ENCODE results near the gene ZFP62. TPM values are rescaled to one million over a fixed set of nuclear protein-coding genes. Genes with fewer than 3 reads are reported as not detected.

The ZFP62 gene
- total and polyA plus RNA-seq, 9 donors: 22.7 to 47.8 (median 33.8) TPM

GRCh38 chr5:180874804-180875582 lies 13.9 kb upstream of the ZFP62 start:
- no peak for DNase-seq
- intact Hi-C loops (cut with DNase I): no loop called here
- Histone ChIP-seq H3K27me3 (no peaks in the 10 kb centered on the region), H3K27ac (no peak overlapping the region), H3K9me3 (no peaks in the 10 kb centered on the region), H3K36me3 (no peaks in the 10 kb centered on the region), H3K4me1 (ENCODE audit: insufficient read depth) (no peaks in the 10 kb centered on the region), H3K4me3 (no peak overlapping the region)
- 67 to 73% (median 71%) methylated on average over 12 of the region's 12 CpGs for WGBS, 3 donors
- TF ChIP-seq EP300 (IDR thresholded peaks at IDR 0.05): no peak
- TF ChIP-seq CTCF (IDR thresholded peaks at IDR 0.05): no peak
- TF ChIP-seq POLR2A (IDR thresholded peaks at IDR 0.05): no peak

- intact Hi-C loops (cut with DNase I): no loop called here
- TF ChIP-seq CTCF (IDR thresholded peaks at IDR 0.05) (no peak), POLR2A (IDR thresholded peaks at IDR 0.05) (no peak), EP300 (IDR thresholded peaks at IDR 0.05) (no peak)
- no peak overlapping the region for H3K4me3 ChIP-seq
- no peak overlapping the region for H3K27ac ChIP-seq
- H3K4me1 ChIP-seq (ENCODE audit: insufficient read depth): no peaks in the 10 kb centered on the region
- no peak for DNase-seq
- WGBS, 3 donors: 71 to 76% (median 73%) methylated on average over 13 of the region's 13 CpGs
- no peaks in the 10 kb centered on the region for H3K27me3 ChIP-seq
- H3K36me3 ChIP-seq: no peaks in the 10 kb centered on the region
- H3K9me3 ChIP-seq: no peaks in the 10 kb centered on the region
Observed at GRCh38 chr5:180873615-180874520, 12.8 kb upstream of the ZFP62 start.

GRCh38 chr5:180872419-180872818 lies 11.3 kb upstream of the ZFP62 start:
- no peaks in the 10 kb centered on the region for H3K27me3 ChIP-seq
- H3K4me3 ChIP-seq: no peak overlapping the region
- intact Hi-C loops (cut with DNase I): no loop called here
- no peaks in the 10 kb centered on the region for H3K4me1 ChIP-seq (ENCODE audit: insufficient read depth)
- H3K36me3 ChIP-seq: no peaks in the 10 kb centered on the region
- no peak overlapping the region for H3K27ac ChIP-seq
- no peak for DNase-seq
- TF ChIP-seq EP300 (IDR thresholded peaks at IDR 0.05): no peak
- TF ChIP-seq CTCF (IDR thresholded peaks at IDR 0.05): no peak
- TF ChIP-seq POLR2A (IDR thresholded peaks at IDR 0.05): no peak
- H3K9me3 ChIP-seq: no peaks in the 10 kb centered on the region
- WGBS, 3 donors: 82 to 87% (median 83%) methylated on average over 9 of the region's 9 CpGs

GRCh38 chr5:180870276-180871068 lies 9.4 kb upstream of the ZFP62 start:
- Histone ChIP-seq H3K4me3 (no peak overlapping the region), H3K27me3 (no peaks in the 10 kb centered on the region), H3K4me1 (ENCODE audit: insufficient read depth) (no peaks in the 10 kb centered on the region), H3K36me3 (no peaks in the 10 kb centered on the region), H3K9me3 (no peaks in the 10 kb centered on the region), H3K27ac (no peak overlapping the region)
- 72 to 80% (median 76%) methylated on average over 16 of the region's 16 CpGs for WGBS, 3 donors
- DNase-seq: no peak
- no peak for TF ChIP-seq POLR2A (IDR thresholded peaks at IDR 0.05)
- no peak for TF ChIP-seq EP300 (IDR thresholded peaks at IDR 0.05)
- intact Hi-C loops (cut with DNase I): no loop called here

All from ovary (tissue), 9 donors.